BJ (cell line): ENCODE measurements around the gene BORCS5. TPM values are rescaled to one million over a fixed set of nuclear protein-coding genes. Genes with fewer than 3 reads are reported as not detected.

Source experiments
- CTCF ChIA-PET: fragments of 350-600 bp; formaldehyde crosslinking; extraction: SDS; loops from one replicate; lab custom pipeline; 2021; ENCODE audit warnings: antibody characterized with exemption, inconsistent platforms; lab: Yijun Ruan, JAX
- POLR2A ChIA-PET: fragments of 300-600 bp; sonication (Branson Sonifier 250); formaldehyde crosslinking; extraction: SDS; loops from one replicate; lab custom pipeline; 2021; ENCODE audit warnings: antibody characterized with exemption; lab: Charles Lee
- DNase-seq: peaks from one replicate; pipeline ENCODE4 v3.0.0-alpha.2; 2011; ENCODE audit warnings: low read depth
- H3K27me3 ChIP-seq: 2 replicates; pipeline ENCODE4 v1.6.0; 2011; ENCODE audit warnings: low read length; ENCODE audit not compliant: control insufficient read depth, insufficient read depth
- H3K36me3 ChIP-seq: 2 replicates; pipeline ENCODE4 v1.5.1; 2011; ENCODE audit warnings: low read length; ENCODE audit not compliant: control insufficient read depth, insufficient read depth
- H3K4me3 ChIP-seq: 2 replicates; pipeline ENCODE4 v1.5.1; 2011; ENCODE audit warnings: low read depth, mild to moderate bottlenecking, control low read depth, low read length
- polyA plus RNA-seq: library from polyadenylated mRNA; depleted of rRNA; stranded (reverse); fragments of >200 nt; gene quantifications from 2 replicates; pipeline ENCODE4 v1.2.3, GENCODE V29; 2011
- TF ChIP-seq, protein P1 (sequence below): IDR thresholded peaks from 2 replicates; pipeline ENCODE4 v1.5.1; 2011; ENCODE audit warnings: low read depth, mild to moderate bottlenecking, control low read depth, inconsistent platforms, low read length, moderate library complexity; ENCODE audit not compliant: insufficient read depth

BORCS5 gene
- polyA plus RNA-seq, 1 experiment = 11.9 TPM

DNA sequence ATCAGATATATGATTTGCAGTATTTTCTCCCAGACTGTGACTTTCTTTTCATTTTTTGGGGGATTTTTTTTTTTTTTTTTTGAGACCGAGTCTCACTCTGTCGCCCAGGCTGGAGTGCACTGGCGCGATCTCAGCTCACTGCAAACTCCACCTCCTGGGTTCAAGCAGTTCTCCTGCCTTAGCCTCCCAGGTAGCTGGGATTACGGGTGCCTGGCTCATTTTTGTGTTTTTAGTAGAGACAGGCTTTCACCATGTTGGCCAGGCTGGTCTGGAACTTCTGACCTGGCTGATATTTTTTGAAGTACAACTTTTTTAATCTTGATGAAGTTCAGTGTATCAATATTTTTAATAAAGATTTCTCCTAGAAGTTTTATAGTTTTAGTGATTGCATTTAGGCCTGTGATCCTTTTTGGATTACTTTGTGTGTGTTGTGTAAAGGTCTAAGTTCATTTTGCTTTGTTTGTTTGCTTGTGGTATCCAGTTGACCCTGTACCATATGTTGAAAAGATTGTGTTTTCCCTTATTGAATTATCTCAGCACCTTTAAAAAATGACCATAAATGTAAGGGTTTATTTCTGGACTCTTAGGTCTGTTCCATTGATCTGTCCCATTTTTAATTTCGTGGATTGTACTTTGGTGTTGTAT, 24.2 kb downstream of the BORCS5 start:
- TF ChIP-seq, protein P1, sequence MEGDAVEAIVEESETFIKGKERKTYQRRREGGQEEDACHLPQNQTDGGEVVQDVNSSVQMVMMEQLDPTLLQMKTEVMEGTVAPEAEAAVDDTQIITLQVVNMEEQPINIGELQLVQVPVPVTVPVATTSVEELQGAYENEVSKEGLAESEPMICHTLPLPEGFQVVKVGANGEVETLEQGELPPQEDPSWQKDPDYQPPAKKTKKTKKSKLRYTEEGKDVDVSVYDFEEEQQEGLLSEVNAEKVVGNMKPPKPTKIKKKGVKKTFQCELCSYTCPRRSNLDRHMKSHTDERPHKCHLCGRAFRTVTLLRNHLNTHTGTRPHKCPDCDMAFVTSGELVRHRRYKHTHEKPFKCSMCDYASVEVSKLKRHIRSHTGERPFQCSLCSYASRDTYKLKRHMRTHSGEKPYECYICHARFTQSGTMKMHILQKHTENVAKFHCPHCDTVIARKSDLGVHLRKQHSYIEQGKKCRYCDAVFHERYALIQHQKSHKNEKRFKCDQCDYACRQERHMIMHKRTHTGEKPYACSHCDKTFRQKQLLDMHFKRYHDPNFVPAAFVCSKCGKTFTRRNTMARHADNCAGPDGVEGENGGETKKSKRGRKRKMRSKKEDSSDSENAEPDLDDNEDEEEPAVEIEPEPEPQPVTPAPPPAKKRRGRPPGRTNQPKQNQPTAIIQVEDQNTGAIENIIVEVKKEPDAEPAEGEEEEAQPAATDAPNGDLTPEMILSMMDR = no peak
- peaks cover 1% of the 10 kb centered on the region; the same call in 1 of the 2 replicates for H3K36me3 ChIP-seq
- POLR2A ChIA-PET = no interaction called here
- CTCF ChIA-PET = no interaction called here
- no peak for DNase-seq
- H3K27me3 ChIP-seq = no peaks in the 10 kb centered on the region
- no peak overlapping the region for H3K4me3 ChIP-seq

DNA sequence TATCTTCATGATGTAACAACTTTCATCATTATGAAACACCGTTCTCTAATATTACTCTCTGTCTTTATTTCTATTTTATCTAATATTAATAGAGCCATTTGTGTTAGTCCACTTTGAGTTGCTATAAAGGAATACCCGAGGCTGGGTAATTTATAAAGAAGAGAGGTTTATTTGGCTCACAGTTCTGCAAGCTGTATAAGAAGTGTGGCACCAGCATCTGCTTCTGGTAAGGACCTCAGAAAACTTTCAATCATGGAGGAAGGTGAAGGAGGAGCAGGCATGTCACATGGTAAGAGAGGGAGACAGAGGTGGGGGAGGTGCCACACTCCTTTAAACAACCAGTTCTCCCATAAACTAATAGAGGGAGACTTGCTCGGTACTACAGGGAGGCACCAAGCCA, 25.1 kb downstream of the BORCS5 start:
- Histone ChIP-seq H3K36me3 (peaks cover 1% of the 10 kb centered on the region; the same call in 1 of the 2 replicates), H3K27me3 (no peaks in the 10 kb centered on the region), H3K4me3 (no peak overlapping the region)
- no peak for DNase-seq
- ChIA-PET CTCF (interaction anchor here (0.7 kb wide), 1 partner anchor 210 kb away, joined by 3 read pairs; no protein-coding TSS in a partner anchor), POLR2A (no interaction called here)
- TF ChIP-seq, protein P1 = no peak

- TF ChIP-seq, protein P1 = no peak
- Histone ChIP-seq H3K4me3 (no peak overlapping the region), H3K27me3 (no peaks in the 10 kb centered on the region), H3K36me3 (peaks cover 1% of the 10 kb centered on the region; the same call in 1 of the 2 replicates)
- ChIA-PET POLR2A (no interaction called here), CTCF (interaction anchor here (0.8 to 1.4 kb wide), 6 partner anchors 8 to 321 kb away, joined by 3 to 4 read pairs (median 4); partner anchors contain the start of gene DUSP16)
- no peak for DNase-seq
Observed at GRCh38 chr12:12384571-12385340, 27.9 kb downstream of the BORCS5 start.

GRCh38 chr12:12387501-12387900, 30.6 kb downstream of the BORCS5 start:
- TF ChIP-seq, protein P1 = no peak
- ChIA-PET POLR2A (interaction anchor here (0.6 kb wide), 1 partner anchor 10 kb away, joined by 3 read pairs; no protein-coding TSS in a partner anchor), CTCF (interaction anchor here (1.1 to 1.9 kb wide), 3 partner anchors 10 to 268 kb away, joined by 3 to 6 read pairs (median 4); partner anchors contain the start of gene DUSP16)
- no peaks in the 10 kb centered on the region for H3K27me3 ChIP-seq
- H3K36me3 ChIP-seq = no peaks in the 10 kb centered on the region; the same call in 1 of the 2 replicates
- DNase-seq = no peak
- H3K4me3 ChIP-seq = no peak overlapping the region

GRCh38 chr12:12392413-12392812, 35.5 kb downstream of the BORCS5 start:
- TF ChIP-seq, protein P1 = no peak
- ChIA-PET POLR2A (no interaction called here), CTCF (interaction anchor here (0.6 to 0.7 kb wide), 2 partner anchors 17 to 254 kb away, joined by 3 read pairs; no protein-coding TSS in a partner anchor)
- H3K4me3 ChIP-seq = no peak overlapping the region
- no peaks in the 10 kb centered on the region for H3K27me3 ChIP-seq
- no peak for DNase-seq
- H3K36me3 ChIP-seq = no peaks in the 10 kb centered on the region; the same call in 1 of the 2 replicates
